GM12878 (cell line): ENCODE data around the gene ZDHHC7. TPM values are rescaled to one million over a fixed set of nuclear protein-coding genes. Genes with fewer than 3 reads are reported as not detected.
A peak's percentile ranks its signal among the peaks of the same experiment; 100 is the strongest.

Source experiments
- CBFB ChIP-seq: IDR thresholded peaks from 2 replicates; pipeline ENCODE4 v1.6.1; 2016; ENCODE audit warnings: antibody characterized with exemption, low read depth
- CEBPB ChIP-seq, 2 experiments: fragments of 150-350 bp in 1 of 2; IDR thresholded peaks; 2 replicates each; pipeline ENCODE4 v1.6.1; 2012 to 2014; ENCODE audit warnings: low read depth in 2 of 2, low read length in 2 of 2, borderline replicate concordance in 1 of 2, inconsistent platforms in 1 of 2
- CREM ChIP-seq: IDR thresholded peaks from 2 replicates; pipeline ENCODE4 v1.6.1; 2014; ENCODE audit warnings: antibody characterized with exemption, low read depth
- EGR1 ChIP-seq, 2 experiments: IDR thresholded peaks; 1 replicate in 1 of 2; 2 replicates in 1 of 2; pipeline ENCODE4 v1.6.1; 2011 to 2012; ENCODE audit warnings: low read depth in 2 of 2, low read length in 2 of 2, borderline replicate concordance in 1 of 2, mild to moderate bottlenecking in 1 of 2, moderate library complexity in 1 of 2
- GATAD2B ChIP-seq: fragments of 450-650 bp; conservative IDR thresholded peaks from 2 replicates; pipeline ENCODE4 v1.6.1; 2017; ENCODE audit warnings: low read depth, mild to moderate bottlenecking, moderate library complexity
- HCFC1 ChIP-seq: fragments of 150-350 bp; IDR thresholded peaks from 2 replicates; pipeline ENCODE4 v1.6.1; 2014; ENCODE audit warnings: low read length
- KAT2A ChIP-seq: conservative IDR thresholded peaks from 2 replicates; pipeline ENCODE4 v1.6.1; 2011; ENCODE audit warnings: low read depth, low read length; ENCODE audit not compliant: control insufficient read depth
- MTA3 ChIP-seq: IDR thresholded peaks from 2 replicates; pipeline ENCODE4 v1.6.1; 2012; ENCODE audit warnings: low read length, inconsistent platforms, borderline replicate concordance
- MYB ChIP-seq: fragments of 150-350 bp; IDR thresholded peaks from 2 replicates; pipeline ENCODE4 v1.6.1; 2014; ENCODE audit warnings: mild to moderate bottlenecking, low read depth, low read length, borderline replicate concordance
- MYC ChIP-seq: IDR thresholded peaks from 2 replicates; pipeline ENCODE4 v1.6.1; 2011; ENCODE audit warnings: mild to moderate bottlenecking, low read length, moderate library complexity, inconsistent platforms; ENCODE audit not compliant: insufficient read depth, insufficient replicate concordance, insufficient read length, severe bottlenecking
- PAX8 ChIP-seq: fragments of 450-650 bp; IDR thresholded peaks from 2 replicates; pipeline ENCODE4 v1.6.1; 2017; ENCODE audit warnings: mild to moderate bottlenecking, moderate library complexity
- RAD21 ChIP-seq: IDR thresholded peaks from 2 replicates; pipeline ENCODE4 v1.6.1; 2011; ENCODE audit warnings: mild to moderate bottlenecking, low read depth, low read length, moderate library complexity; ENCODE audit not compliant: insufficient read depth
- RB1 ChIP-seq: fragments of 450-650 bp; formaldehyde crosslinking; IDR thresholded peaks from 2 replicates; pipeline ENCODE4 v1.6.1; 2017; ENCODE audit warnings: mild to moderate bottlenecking, borderline replicate concordance
- RELA ChIP-seq: fragments of 450-650 bp; IDR thresholded peaks from 2 replicates; pipeline ENCODE4 v1.8.0; 2014; ENCODE audit warnings: borderline replicate concordance; ENCODE audit not compliant: partially characterized antibody
- SMARCA5 ChIP-seq: fragments of 450-650 bp; IDR thresholded peaks from 2 replicates; pipeline ENCODE4 v1.6.1; 2017; ENCODE audit warnings: mild to moderate bottlenecking
- SPI1 ChIP-seq: IDR thresholded peaks from 2 replicates; pipeline ENCODE4 v1.6.1; 2011; ENCODE audit warnings: low read depth, mild to moderate bottlenecking, low read length, moderate library complexity, borderline replicate concordance; ENCODE audit not compliant: insufficient read depth
- SRF ChIP-seq, 2 experiments: IDR thresholded peaks; 2 replicates each; pipeline ENCODE4 v1.6.1; 2011; ENCODE audit warnings: low read depth in 2 of 2, low read length in 2 of 2, mild to moderate bottlenecking in 1 of 2, moderate library complexity in 1 of 2
- TCF3 ChIP-seq: IDR thresholded peaks from 2 replicates; pipeline ENCODE4 v1.6.1; 2012; ENCODE audit warnings: low read depth, mild to moderate bottlenecking, low read length, borderline replicate concordance; ENCODE audit not compliant: insufficient read depth
- TCF7 ChIP-seq: IDR thresholded peaks from 2 replicates; pipeline ENCODE4 v1.6.1; 2014; ENCODE audit warnings: antibody characterized with exemption, borderline replicate concordance
- polyA plus RNA-seq, 11 experiments: library from polyadenylated mRNA; depleted of rRNA in 4 of 11; unstranded in 6 of 11; stranded (reverse) in 5 of 11; fragments of >200 nt; fragmentation: Nextera tagmentation in 4 of 11; fragmentation: Illumina TruSeq in 1 of 11; extraction: Ambion mirVana in 4 of 11; extraction: Trizol in 1 of 11; gene quantifications; 1 replicate in 1 of 11; 2 replicates in 10 of 11; pipeline versions ENCODE4 v1.2.1 to v1.2.3, GENCODE V29; 2011 to 2016; ENCODE audit warnings: inconsistent platforms in 2 of 11, missing spikeins in 2 of 11, low read depth in 1 of 11
- total RNA-seq, 4 experiments: library from RNA; depleted of rRNA in 3 of 4; stranded (reverse); fragments of >200 nt in 3 of 4; fragmentation: Illumina TruSeq in 1 of 4; extraction: Trizol in 1 of 4; gene quantifications; 2 replicates each; pipeline versions ENCODE4 v1.2.1 to v1.2.3, GENCODE V29; 2013 to 2021
- TF ChIP-seq, protein P1 (sequence below): fragments of 450-650 bp; IDR thresholded peaks from 2 replicates; pipeline ENCODE4 v1.6.1; 2016; ENCODE audit warnings: mild to moderate bottlenecking, moderate library complexity, borderline replicate concordance
- TF ChIP-seq, protein P2 (sequence below): fragments of 450-650 bp; IDR thresholded peaks from 2 replicates; pipeline ENCODE4 v1.6.1; 2016; ENCODE audit warnings: mild to moderate bottlenecking

Gene ZDHHC7
- total and polyA plus RNA-seq, 10 of the 15 experiments (the other 5 are each of a cell fraction or from before 2014, with no cell fraction given), result 0.87 to 26.0 (median 20.0) TPM

DNA sequence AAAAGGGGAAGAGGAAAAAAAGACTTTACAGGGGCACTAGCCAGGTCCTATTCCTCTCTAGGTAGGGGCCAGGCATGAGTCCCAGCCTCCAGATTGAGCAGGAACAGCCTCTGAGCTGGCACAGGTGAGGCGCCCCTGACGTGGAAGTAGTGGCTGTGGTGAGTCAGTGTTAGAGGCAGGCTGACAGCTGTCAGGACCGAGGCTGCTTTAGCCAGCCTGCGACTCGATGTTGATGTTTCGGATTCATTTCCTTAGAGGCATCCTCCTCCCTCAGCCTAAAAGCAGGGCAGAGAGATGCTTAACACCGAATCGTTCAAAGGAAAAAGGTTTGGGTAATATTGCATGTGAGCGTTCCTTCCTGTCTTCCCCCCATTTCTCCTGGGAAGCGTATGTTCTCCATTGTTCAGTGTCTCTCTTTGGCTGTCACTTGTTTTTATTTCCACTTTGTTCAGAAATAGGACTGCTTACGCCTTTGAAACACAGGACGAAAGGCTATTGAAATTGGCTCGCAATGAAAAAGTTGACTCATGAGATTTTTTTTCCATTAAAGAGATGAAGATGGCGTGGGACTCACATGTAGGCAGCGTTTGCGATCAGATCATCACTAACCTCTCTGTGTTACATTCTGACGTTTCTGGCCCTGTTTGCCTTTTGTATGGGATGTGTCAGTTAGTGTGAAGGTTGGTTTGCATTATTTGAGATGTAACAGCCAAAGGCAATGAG is 17.5 kb upstream of the ZDHHC7 start (continued):
- TF ChIP-seq, protein P1, sequence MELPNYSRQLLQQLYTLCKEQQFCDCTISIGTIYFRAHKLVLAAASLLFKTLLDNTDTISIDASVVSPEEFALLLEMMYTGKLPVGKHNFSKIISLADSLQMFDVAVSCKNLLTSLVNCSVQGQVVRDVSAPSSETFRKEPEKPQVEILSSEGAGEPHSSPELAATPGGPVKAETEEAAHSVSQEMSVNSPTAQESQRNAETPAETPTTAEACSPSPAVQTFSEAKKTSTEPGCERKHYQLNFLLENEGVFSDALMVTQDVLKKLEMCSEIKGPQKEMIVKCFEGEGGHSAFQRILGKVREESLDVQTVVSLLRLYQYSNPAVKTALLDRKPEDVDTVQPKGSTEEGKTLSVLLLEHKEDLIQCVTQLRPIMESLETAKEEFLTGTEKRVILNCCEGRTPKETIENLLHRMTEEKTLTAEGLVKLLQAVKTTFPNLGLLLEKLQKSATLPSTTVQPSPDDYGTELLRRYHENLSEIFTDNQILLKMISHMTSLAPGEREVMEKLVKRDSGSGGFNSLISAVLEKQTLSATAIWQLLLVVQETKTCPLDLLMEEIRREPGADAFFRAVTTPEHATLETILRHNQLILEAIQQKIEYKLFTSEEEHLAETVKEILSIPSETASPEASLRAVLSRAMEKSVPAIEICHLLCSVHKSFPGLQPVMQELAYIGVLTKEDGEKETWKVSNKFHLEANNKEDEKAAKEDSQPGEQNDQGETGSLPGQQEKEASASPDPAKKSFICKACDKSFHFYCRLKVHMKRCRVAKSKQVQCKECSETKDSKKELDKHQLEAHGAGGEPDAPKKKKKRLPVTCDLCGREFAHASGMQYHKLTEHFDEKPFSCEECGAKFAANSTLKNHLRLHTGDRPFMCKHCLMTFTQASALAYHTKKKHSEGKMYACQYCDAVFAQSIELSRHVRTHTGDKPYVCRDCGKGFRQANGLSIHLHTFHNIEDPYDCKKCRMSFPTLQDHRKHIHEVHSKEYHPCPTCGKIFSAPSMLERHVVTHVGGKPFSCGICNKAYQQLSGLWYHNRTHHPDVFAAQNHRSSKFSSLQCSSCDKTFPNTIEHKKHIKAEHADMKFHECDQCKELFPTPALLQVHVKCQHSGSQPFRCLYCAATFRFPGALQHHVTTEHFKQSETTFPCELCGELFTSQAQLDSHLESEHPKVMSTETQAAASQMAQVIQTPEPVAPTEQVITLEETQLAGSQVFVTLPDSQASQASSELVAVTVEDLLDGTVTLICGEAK, result no peak
- TF ChIP-seq, protein P2, sequence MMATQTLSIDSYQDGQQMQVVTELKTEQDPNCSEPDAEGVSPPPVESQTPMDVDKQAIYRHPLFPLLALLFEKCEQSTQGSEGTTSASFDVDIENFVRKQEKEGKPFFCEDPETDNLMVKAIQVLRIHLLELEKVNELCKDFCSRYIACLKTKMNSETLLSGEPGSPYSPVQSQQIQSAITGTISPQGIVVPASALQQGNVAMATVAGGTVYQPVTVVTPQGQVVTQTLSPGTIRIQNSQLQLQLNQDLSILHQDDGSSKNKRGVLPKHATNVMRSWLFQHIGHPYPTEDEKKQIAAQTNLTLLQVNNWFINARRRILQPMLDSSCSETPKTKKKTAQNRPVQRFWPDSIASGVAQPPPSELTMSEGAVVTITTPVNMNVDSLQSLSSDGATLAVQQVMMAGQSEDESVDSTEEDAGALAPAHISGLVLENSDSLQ, result peak; percentile 48
- TF ChIP-seq GATAD2B, result no peak
- 0 out of 2 replicates have a peak, but pooled peaks have one; percentile 49 for TF ChIP-seq TCF3
- no peak for TF ChIP-seq CEBPB (IDR thresholded peaks at IDR 0.05; ENCODE audit: borderline replicate concordance in 1 of 2, low read depth in 2 of 2, low read length in 2 of 2)
- no peak for TF ChIP-seq RELA
- no peak for TF ChIP-seq EGR1 (IDR thresholded peaks at IDR 0.05; ENCODE audit: borderline replicate concordance in 1 of 2, low read depth in 2 of 2, low read length in 2 of 2)
- TF ChIP-seq TCF7, result no peak
- TF ChIP-seq MYB, result no peak
- TF ChIP-seq RB1, result no peak
- TF ChIP-seq CREM, result 0 out of 2 replicates have a peak, but pooled peaks have one; percentile 15
- no peak for TF ChIP-seq SPI1
- no peak for TF ChIP-seq SRF (IDR thresholded peaks at IDR 0.05; ENCODE audit: low read depth in 2 of 2, low read length in 2 of 2)
- TF ChIP-seq MYC, result no peak
- no peak for TF ChIP-seq KAT2A
- TF ChIP-seq HCFC1, result no peak
- TF ChIP-seq PAX8, result no peak
- TF ChIP-seq RAD21, result no peak
- TF ChIP-seq CBFB, result no peak
- no peak for TF ChIP-seq MTA3
- TF ChIP-seq SMARCA5, result no peak
